Measurements from ENCODE around the gene IGFLR1. TPM values are rescaled to one million over a fixed set of nuclear protein-coding genes. Genes with fewer than 3 reads are reported as not detected.

Gene IGFLR1
- total and polyA plus RNA-seq, 9 of the 15 experiments (the other 6 are each of a cell fraction or from before 2014, with no cell fraction given) = 1.0 to 14.3 (median 4.6) TPM

GRCh38 chr19:35702223-35703012, 39.8 kb downstream of the IGFLR1 start (continued):
- TF ChIP-seq SNIP1 (IDR thresholded peaks at IDR 0.05; ENCODE audit: low read depth) (no peak), NUFIP1 (IDR thresholded peaks at IDR 0.05; ENCODE audit: partially characterized antibody) (no peak), CCAR2 (IDR thresholded peaks at IDR 0.05; ENCODE audit: low read depth, low read length) (no peak), NR1H2 (CRISPR knock-in tag; IDR thresholded peaks at IDR 0.05) (no peak), ZNF197 (CRISPR knock-in tag; IDR thresholded peaks at IDR 0.05; ENCODE audit: low read depth) (no peak), ZNF609 (CRISPR knock-in tag; IDR thresholded peaks at IDR 0.05; ENCODE audit: borderline replicate concordance) (no peak), ZNF277 (CRISPR knock-in tag; IDR thresholded peaks at IDR 0.05; ENCODE audit: borderline replicate concordance) (no peak), BRD9 (IDR thresholded peaks at IDR 0.05; ENCODE audit: low read depth, partially characterized antibody) (no peak), CC2D1A (IDR thresholded peaks at IDR 0.05) (no peak), KAT7 (CRISPR knock-in tag; IDR thresholded peaks at IDR 0.05; ENCODE audit: borderline replicate concordance) (no peak), MCM7 (IDR thresholded peaks at IDR 0.05) (no peak), NFXL1 (CRISPR knock-in tag; IDR thresholded peaks at IDR 0.05) (no peak), CBX1 (IDR thresholded peaks at IDR 0.05; ENCODE audit: low read depth) (no peak), TSHZ1 (CRISPR knock-in tag; IDR thresholded peaks at IDR 0.05) (no peak)
